ENCODE data around the gene DPP7.

- TF ChIP-seq, protein P1, sequence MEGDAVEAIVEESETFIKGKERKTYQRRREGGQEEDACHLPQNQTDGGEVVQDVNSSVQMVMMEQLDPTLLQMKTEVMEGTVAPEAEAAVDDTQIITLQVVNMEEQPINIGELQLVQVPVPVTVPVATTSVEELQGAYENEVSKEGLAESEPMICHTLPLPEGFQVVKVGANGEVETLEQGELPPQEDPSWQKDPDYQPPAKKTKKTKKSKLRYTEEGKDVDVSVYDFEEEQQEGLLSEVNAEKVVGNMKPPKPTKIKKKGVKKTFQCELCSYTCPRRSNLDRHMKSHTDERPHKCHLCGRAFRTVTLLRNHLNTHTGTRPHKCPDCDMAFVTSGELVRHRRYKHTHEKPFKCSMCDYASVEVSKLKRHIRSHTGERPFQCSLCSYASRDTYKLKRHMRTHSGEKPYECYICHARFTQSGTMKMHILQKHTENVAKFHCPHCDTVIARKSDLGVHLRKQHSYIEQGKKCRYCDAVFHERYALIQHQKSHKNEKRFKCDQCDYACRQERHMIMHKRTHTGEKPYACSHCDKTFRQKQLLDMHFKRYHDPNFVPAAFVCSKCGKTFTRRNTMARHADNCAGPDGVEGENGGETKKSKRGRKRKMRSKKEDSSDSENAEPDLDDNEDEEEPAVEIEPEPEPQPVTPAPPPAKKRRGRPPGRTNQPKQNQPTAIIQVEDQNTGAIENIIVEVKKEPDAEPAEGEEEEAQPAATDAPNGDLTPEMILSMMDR (conservative IDR thresholded peaks at IDR 0.05 in 1 of 2, IDR thresholded peaks at IDR 0.05 in 1 of 2; ENCODE audit: extremely low read depth in 1 of 2, insufficient read depth in 1 of 2, low read depth in 1 of 2, low read length in 2 of 2) = no peak
- TF ChIP-seq EZH2 (IDR thresholded peaks at IDR 0.05; ENCODE audit: borderline replicate concordance, low read length) = no peak
These were observed 37.4 kb downstream of the DPP7 start, which contains the start of gene UAP1L1 for GRCh38 chr9:137077010-137077747.
